Islet precursor cell (in vitro differentiated cells): Measurements from ENCODE around the gene HOXD4.

Experiments
- DNase-seq: peaks from one replicate; pipeline ENCODE4 v3.0.0-alpha.2; 2018

HOXD4 gene

GRCh38 chr2:176151442-176152287 is at the start of gene HOXD4:
Gene HOXD4, plus strand, starts transcription at chr2:176151550. Its CDS starts 84 bp downstream, at chr2:176151634.
- DNase-seq: peak; percentile 58

GRCh38 chr2:176101842-176102241 is 49.5 kb upstream of the HOXD4 start:
- DNase-seq: peak; percentile 29

GRCh38 chr2:176102309-176102866 is 49.0 kb upstream of the HOXD4 start:
- no peak for DNase-seq

GRCh38 chr2:176103194-176103593 is 48.2 kb upstream of the HOXD4 start:
- DNase-seq: no peak

- peak; percentile 58 for DNase-seq
Measured at GRCh38 chr2:176103742-176104315, 47.5 kb upstream of the HOXD4 start.

GRCh38 chr2:176104316-176105077 is 46.9 kb upstream of the HOXD4 start:
- peak; percentile 90 for DNase-seq

- DNase-seq: peak; percentile 64
Measured at GRCh38 chr2:176105078-176105729, 46.1 kb upstream of the HOXD4 start.

GRCh38 chr2:176105730-176106580 is 45.4 kb upstream of the HOXD4 start:
- peak; percentile 41 for DNase-seq

- DNase-seq: no peak
Measured at GRCh38 chr2:176106581-176107539, 44.5 kb upstream of the HOXD4 start, which contains the start of gene HOXD11. Gene HOXD11, plus strand, starts transcription at chr2:176107280. Its CDS starts 76 bp downstream, at chr2:176107356.

- DNase-seq: peak; percentile 45
Measured at GRCh38 chr2:176107731-176108181, 43.6 kb upstream of the HOXD4 start.

GRCh38 chr2:176109192-176109901 is 42.0 kb upstream of the HOXD4 start:
- no peak for DNase-seq

- DNase-seq: peak; percentile 65
Measured at GRCh38 chr2:176109946-176110345, 41.4 kb upstream of the HOXD4 start.

- DNase-seq: no peak
Measured at GRCh38 chr2:176110415-176111308, 40.7 kb upstream of the HOXD4 start.

- DNase-seq: peak; percentile 86
Measured at GRCh38 chr2:176111309-176111663, 40.1 kb upstream of the HOXD4 start.

GRCh38 chr2:176111846-176112374 is 39.4 kb upstream of the HOXD4 start:
- no peak for DNase-seq

GRCh38 chr2:176112375-176113302 is 38.7 kb upstream of the HOXD4 start:
- no peak for DNase-seq
